ENCODE data around the gene TRAPPC10. TPM values are rescaled to one million over a fixed set of nuclear protein-coding genes. Genes with fewer than 3 reads are reported as not detected.
A peak's percentile ranks its signal among the peaks of the same experiment; 100 is the strongest.

The TRAPPC10 gene
- total and polyA plus RNA-seq, 10 of the 15 experiments (the other 5 are each of a cell fraction or from before 2014, with no cell fraction given) = 1.1 to 39.6 (median 28.2) TPM

DNA sequence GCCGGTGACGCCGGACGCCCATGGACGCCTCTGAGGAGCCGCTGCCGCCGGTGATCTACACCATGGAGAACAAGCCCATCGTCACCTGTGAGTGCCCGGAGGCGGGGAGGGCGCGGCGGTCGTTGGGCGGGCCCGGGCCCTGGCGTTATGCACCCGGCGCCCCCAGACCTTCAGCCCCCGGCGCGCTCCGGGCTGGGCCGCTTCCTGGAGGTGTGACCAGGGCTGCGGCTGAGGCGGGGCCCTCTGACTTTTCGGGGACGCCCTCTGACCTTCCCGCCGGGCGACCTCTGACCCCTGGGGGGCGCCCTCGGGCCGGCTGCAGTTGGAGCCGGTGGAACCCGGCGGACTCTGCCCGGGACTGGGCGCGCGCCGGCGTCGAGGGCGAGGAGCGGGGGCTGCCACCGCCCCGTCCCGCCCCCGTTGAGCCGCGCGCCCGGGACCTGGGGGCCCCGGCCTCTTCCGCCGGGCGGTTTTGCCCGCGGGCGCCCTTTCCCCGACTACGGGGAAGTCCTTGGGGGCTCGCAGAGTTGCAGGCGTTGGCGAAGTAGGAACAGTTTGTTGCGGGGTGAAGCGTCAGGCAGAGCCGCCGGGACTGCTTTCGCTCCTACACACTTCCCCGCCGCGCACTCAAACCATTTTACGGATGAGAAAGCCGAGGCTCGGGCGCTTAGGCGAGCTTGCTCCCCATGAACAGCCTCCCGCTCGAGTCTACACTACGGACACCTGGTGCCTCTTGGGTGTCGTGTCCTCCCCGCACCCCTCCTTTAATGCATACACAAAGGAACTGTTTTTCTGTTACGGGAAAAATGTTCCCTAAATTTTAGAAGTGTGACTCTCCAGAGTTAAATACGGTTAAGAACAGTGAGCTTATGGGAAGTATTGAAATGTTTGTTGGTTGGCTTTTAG, 618 bp downstream of the TRAPPC10 start (continued):
- TF ChIP-seq, protein P1, sequence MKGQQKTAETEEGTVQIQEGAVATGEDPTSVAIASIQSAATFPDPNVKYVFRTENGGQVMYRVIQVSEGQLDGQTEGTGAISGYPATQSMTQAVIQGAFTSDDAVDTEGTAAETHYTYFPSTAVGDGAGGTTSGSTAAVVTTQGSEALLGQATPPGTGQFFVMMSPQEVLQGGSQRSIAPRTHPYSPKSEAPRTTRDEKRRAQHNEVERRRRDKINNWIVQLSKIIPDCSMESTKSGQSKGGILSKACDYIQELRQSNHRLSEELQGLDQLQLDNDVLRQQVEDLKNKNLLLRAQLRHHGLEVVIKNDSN (IDR thresholded peaks at IDR 0.05; ENCODE audit: borderline replicate concordance, extremely low read length, insufficient read depth, low read depth, low read length) = no peak
- TF ChIP-seq IRF4 (IDR thresholded peaks at IDR 0.05; ENCODE audit: low read depth, low read length) = no peak
- TF ChIP-seq ZNF217 (IDR thresholded peaks at IDR 0.05) = no peak
- TF ChIP-seq, protein P2, sequence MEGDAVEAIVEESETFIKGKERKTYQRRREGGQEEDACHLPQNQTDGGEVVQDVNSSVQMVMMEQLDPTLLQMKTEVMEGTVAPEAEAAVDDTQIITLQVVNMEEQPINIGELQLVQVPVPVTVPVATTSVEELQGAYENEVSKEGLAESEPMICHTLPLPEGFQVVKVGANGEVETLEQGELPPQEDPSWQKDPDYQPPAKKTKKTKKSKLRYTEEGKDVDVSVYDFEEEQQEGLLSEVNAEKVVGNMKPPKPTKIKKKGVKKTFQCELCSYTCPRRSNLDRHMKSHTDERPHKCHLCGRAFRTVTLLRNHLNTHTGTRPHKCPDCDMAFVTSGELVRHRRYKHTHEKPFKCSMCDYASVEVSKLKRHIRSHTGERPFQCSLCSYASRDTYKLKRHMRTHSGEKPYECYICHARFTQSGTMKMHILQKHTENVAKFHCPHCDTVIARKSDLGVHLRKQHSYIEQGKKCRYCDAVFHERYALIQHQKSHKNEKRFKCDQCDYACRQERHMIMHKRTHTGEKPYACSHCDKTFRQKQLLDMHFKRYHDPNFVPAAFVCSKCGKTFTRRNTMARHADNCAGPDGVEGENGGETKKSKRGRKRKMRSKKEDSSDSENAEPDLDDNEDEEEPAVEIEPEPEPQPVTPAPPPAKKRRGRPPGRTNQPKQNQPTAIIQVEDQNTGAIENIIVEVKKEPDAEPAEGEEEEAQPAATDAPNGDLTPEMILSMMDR (IDR thresholded peaks at IDR 0.05 in 2 of 3, conservative IDR thresholded peaks at IDR 0.05 in 1 of 3; ENCODE audit: control insufficient read depth in 2 of 3, extremely low read depth in 1 of 3, insufficient read depth in 1 of 3, low read depth in 3 of 3, low read length in 3 of 3) = peak; percentile 43 to 58 (median 48); a peak in 5 of 6 replicates
- 0 out of 2 replicates have a peak, but pooled peaks have one; percentile 13 for TF ChIP-seq EED (IDR thresholded peaks at IDR 0.05; ENCODE audit: low read depth)
- no peak for TF ChIP-seq KLF5 (IDR thresholded peaks at IDR 0.05; ENCODE audit: partially characterized antibody)
- no peak for TF ChIP-seq SMC3 (IDR thresholded peaks at IDR 0.05; ENCODE audit: borderline replicate concordance, low read length)
- TF ChIP-seq, protein P3, sequence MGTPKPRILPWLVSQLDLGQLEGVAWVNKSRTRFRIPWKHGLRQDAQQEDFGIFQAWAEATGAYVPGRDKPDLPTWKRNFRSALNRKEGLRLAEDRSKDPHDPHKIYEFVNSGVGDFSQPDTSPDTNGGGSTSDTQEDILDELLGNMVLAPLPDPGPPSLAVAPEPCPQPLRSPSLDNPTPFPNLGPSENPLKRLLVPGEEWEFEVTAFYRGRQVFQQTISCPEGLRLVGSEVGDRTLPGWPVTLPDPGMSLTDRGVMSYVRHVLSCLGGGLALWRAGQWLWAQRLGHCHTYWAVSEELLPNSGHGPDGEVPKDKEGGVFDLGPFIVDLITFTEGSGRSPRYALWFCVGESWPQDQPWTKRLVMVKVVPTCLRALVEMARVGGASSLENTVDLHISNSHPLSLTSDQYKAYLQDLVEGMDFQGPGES (IDR thresholded peaks at IDR 0.05) = no peak
- TF ChIP-seq, protein P4, sequence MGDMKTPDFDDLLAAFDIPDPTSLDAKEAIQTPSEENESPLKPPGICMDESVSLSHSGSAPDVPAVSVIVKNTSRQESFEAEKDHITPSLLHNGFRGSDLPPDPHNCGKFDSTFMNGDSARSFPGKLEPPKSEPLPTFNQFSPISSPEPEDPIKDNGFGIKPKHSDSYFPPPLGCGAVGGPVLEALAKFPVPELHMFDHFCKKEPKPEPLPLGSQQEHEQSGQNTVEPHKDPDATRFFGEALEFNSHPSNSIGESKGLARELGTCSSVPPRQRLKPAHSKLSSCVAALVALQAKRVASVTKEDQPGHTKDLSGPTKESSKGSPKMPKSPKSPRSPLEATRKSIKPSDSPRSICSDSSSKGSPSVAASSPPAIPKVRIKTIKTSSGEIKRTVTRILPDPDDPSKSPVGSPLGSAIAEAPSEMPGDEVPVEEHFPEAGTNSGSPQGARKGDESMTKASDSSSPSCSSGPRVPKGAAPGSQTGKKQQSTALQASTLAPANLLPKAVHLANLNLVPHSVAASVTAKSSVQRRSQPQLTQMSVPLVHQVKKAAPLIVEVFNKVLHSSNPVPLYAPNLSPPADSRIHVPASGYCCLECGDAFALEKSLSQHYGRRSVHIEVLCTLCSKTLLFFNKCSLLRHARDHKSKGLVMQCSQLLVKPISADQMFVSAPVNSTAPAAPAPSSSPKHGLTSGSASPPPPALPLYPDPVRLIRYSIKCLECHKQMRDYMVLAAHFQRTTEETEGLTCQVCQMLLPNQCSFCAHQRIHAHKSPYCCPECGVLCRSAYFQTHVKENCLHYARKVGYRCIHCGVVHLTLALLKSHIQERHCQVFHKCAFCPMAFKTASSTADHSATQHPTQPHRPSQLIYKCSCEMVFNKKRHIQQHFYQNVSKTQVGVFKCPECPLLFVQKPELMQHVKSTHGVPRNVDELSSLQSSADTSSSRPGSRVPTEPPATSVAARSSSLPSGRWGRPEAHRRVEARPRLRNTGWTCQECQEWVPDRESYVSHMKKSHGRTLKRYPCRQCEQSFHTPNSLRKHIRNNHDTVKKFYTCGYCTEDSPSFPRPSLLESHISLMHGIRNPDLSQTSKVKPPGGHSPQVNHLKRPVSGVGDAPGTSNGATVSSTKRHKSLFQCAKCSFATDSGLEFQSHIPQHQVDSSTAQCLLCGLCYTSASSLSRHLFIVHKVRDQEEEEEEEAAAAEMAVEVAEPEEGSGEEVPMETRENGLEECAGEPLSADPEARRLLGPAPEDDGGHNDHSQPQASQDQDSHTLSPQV (IDR thresholded peaks at IDR 0.05) = 0 out of 2 replicates have a peak, but pooled peaks have one; percentile 70
- peak; percentile 74 for TF ChIP-seq DPF2 (IDR thresholded peaks at IDR 0.05)
- no peak for TF ChIP-seq SREBF1 (IDR thresholded peaks at IDR 0.05; ENCODE audit: low read length)
- TF ChIP-seq BCL11A (IDR thresholded peaks at IDR 0.05; ENCODE audit: low read depth, low read length) = no peak
- peak in 1 of 2 experiments; percentile 13; a peak in 1 of 4 replicates for TF ChIP-seq IKZF2 (IDR thresholded peaks at IDR 0.05)
- TF ChIP-seq TBL1XR1 (IDR thresholded peaks at IDR 0.05; ENCODE audit: low read depth, low read length) = no peak
- TF ChIP-seq, protein P5, sequence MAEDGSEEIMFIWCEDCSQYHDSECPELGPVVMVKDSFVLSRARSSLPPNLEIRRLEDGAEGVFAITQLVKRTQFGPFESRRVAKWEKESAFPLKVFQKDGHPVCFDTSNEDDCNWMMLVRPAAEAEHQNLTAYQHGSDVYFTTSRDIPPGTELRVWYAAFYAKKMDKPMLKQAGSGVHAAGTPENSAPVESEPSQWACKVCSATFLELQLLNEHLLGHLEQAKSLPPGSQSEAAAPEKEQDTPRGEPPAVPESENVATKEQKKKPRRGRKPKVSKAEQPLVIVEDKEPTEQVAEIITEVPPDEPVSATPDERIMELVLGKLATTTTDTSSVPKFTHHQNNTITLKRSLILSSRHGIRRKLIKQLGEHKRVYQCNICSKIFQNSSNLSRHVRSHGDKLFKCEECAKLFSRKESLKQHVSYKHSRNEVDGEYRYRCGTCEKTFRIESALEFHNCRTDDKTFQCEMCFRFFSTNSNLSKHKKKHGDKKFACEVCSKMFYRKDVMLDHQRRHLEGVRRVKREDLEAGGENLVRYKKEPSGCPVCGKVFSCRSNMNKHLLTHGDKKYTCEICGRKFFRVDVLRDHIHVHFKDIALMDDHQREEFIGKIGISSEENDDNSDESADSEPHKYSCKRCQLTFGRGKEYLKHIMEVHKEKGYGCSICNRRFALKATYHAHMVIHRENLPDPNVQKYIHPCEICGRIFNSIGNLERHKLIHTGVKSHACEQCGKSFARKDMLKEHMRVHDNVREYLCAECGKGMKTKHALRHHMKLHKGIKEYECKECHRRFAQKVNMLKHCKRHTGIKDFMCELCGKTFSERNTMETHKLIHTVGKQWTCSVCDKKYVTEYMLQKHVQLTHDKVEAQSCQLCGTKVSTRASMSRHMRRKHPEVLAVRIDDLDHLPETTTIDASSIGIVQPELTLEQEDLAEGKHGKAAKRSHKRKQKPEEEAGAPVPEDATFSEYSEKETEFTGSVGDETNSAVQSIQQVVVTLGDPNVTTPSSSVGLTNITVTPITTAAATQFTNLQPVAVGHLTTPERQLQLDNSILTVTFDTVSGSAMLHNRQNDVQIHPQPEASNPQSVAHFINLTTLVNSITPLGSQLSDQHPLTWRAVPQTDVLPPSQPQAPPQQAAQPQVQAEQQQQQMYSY (CRISPR knock-in tag; IDR thresholded peaks at IDR 0.05) = no peak
- TF ChIP-seq ZSCAN29 (IDR thresholded peaks at IDR 0.05) = 0 out of 2 replicates have a peak, but pooled peaks have one; percentile 28

Measured in GM12878 (cell line).